Endothelial cell of umbilical vein (primary cell): ENCODE measurements around the gene STYXL1. TPM values are rescaled to one million over a fixed set of nuclear protein-coding genes. Genes with fewer than 3 reads are reported as not detected.
A peak's percentile ranks its signal among the peaks of the same experiment; 100 is the strongest.

Experiments used
- BruUV-seq: library from RNA; stranded (reverse); fragments of 400-500 nt; replicated peaks from 2 replicates; lab custom pipeline; 2021; lab: Mats Ljungman, UMichigan
- CTCF ChIA-PET: fragments of 300-600, 350-600 bp; sonication (Branson Sonifier 250); formaldehyde crosslinking; loops from one replicate; lab custom pipeline; 2021; ENCODE audit warnings: antibody characterized with exemption, inconsistent platforms; lab: Charles Lee
- POLR2A ChIA-PET: fragments of 300-600, 350-600 bp; sonication (Branson Sonifier 250); formaldehyde crosslinking; loops from one replicate; lab custom pipeline; 2021; ENCODE audit warnings: antibody characterized with exemption, inconsistent platforms; lab: Charles Lee
- DNase-seq: peaks from one replicate; pipeline ENCODE4 v3.0.0-alpha.2; 2011; ENCODE audit warnings: low read depth, low spot score
- FAIRE-seq: peaks from 2 replicates; lab custom pipeline; 2011; peaks lifted over from hg19 to GRCh38; lab: Jason Lieb, UNC
- H2AFZ ChIP-seq: 2 replicates; pipeline ENCODE4 v1.6.0; 2012; ENCODE audit warnings: low read depth, low read length, control low read depth, inconsistent platforms
- H3K27ac ChIP-seq: 2 replicates; pipeline ENCODE4 v1.5.1; 2011; ENCODE audit warnings: low read depth, mild to moderate bottlenecking, control low read depth, low read length, moderate library complexity; ENCODE audit not compliant: insufficient read depth
- H3K27me3 ChIP-seq, 2 experiments: 2 replicates each; pipeline versions ENCODE4 v1.6.0 to v1.6.1; 2011; ENCODE audit warnings: low read length in 2 of 2, mixed read lengths in 1 of 2; ENCODE audit not compliant: control insufficient read depth in 2 of 2, insufficient read depth in 2 of 2
- H3K36me3 ChIP-seq, 2 experiments: 2 replicates in 1 of 2; 3 replicates in 1 of 2; pipeline ENCODE4 v1.5.1; 2011; ENCODE audit warnings: low read length in 2 of 2, mild to moderate bottlenecking in 1 of 2, moderate library complexity in 1 of 2; ENCODE audit not compliant: control insufficient read depth in 2 of 2, insufficient read depth in 2 of 2; ENCODE audit errors: extremely low read depth in 1 of 2
- H3K4me1 ChIP-seq: 3 replicates; pipeline ENCODE4 v1.5.1; 2011; ENCODE audit warnings: mild to moderate bottlenecking, low read length; ENCODE audit not compliant: control insufficient read depth, insufficient read depth; ENCODE audit errors: extremely low read depth
- H3K4me2 ChIP-seq: 2 replicates; pipeline ENCODE4 v1.6.1; 2011; ENCODE audit warnings: low read length, control low read depth, mixed read lengths; ENCODE audit not compliant: insufficient read depth
- H3K4me3 ChIP-seq, 3 experiments: fragments of 200-600 bp in 1 of 3; sonication (generic), shearing (Covaris generic) in 1 of 3; replicated peaks in 1 of 3; 2 replicates each; pipeline ENCODE4 v1.5.1; 2011 to 2016; ENCODE audit warnings: control low read depth in 3 of 3, low read length in 3 of 3, mild to moderate bottlenecking in 2 of 3, inconsistent platforms in 1 of 3, low read depth in 1 of 3, moderate library complexity in 1 of 3; ENCODE audit not compliant: insufficient read depth in 1 of 3
- H3K79me2 ChIP-seq: 2 replicates; pipeline ENCODE4 v1.6.0; 2012; ENCODE audit warnings: low read length, inconsistent platforms; ENCODE audit not compliant: control insufficient read depth, insufficient read depth
- H3K9ac ChIP-seq: replicated peaks from 2 replicates; pipeline ENCODE3; 2011; ENCODE audit warnings: low read length, control low read depth; ENCODE audit not compliant: insufficient read depth; ENCODE audit errors: extremely low read depth
- H3K9me1 ChIP-seq: replicated peaks from 3 replicates; pipeline ENCODE4 v1.6.0; 2011; ENCODE audit warnings: mild to moderate bottlenecking, low read length; ENCODE audit not compliant: control insufficient read depth, insufficient read depth; ENCODE audit errors: extremely low read depth
- H3K9me3 ChIP-seq: replicated peaks from 2 replicates; pipeline ENCODE4 v1.5.1; 2012; ENCODE audit warnings: low read length, inconsistent platforms; ENCODE audit not compliant: control insufficient read depth, insufficient read depth
- H4K20me1 ChIP-seq: replicated peaks from 2 replicates; pipeline ENCODE3; 2011; ENCODE audit warnings: mild to moderate bottlenecking, low read length; ENCODE audit not compliant: control insufficient read depth, insufficient read depth; ENCODE audit errors: extremely low read depth
- CTCF ChIP-seq, 2 donors: IDR thresholded peaks; 1 replicate in 1 of 2; 2 replicates in 1 of 2; pipeline ENCODE4 v1.5.1; 2011; ENCODE audit warnings: low read length in 2 of 2, mild to moderate bottlenecking in 2 of 2, moderate library complexity in 2 of 2, control low read depth in 1 of 2, inconsistent platforms in 1 of 2, low read depth in 1 of 2; ENCODE audit not compliant: insufficient read depth in 1 of 2; ENCODE audit errors: extremely low read depth in 1 of 2
- EZH2 ChIP-seq: IDR thresholded peaks from 2 replicates; pipeline ENCODE4 v1.6.1; 2012; ENCODE audit warnings: borderline replicate concordance, low read depth, mild to moderate bottlenecking, moderate library complexity, low read length, inconsistent platforms; ENCODE audit not compliant: severe bottlenecking
- FOS ChIP-seq: IDR thresholded peaks from 2 replicates; pipeline ENCODE4 v1.6.1; 2011; ENCODE audit warnings: mild to moderate bottlenecking, low read length, moderate library complexity, borderline replicate concordance; ENCODE audit not compliant: insufficient read depth
- GATA2 ChIP-seq: IDR thresholded peaks from 2 replicates; pipeline ENCODE4 v1.7.0; 2011; ENCODE audit warnings: low read depth, mild to moderate bottlenecking, moderate library complexity, mixed read lengths, low read length; ENCODE audit not compliant: insufficient read length, insufficient read depth
- JUN ChIP-seq: IDR thresholded peaks from 2 replicates; pipeline ENCODE4 v1.6.1; 2011; ENCODE audit warnings: borderline replicate concordance, low read depth; ENCODE audit not compliant: insufficient read length, insufficient read depth
- MAX ChIP-seq: IDR thresholded peaks from 2 replicates; pipeline ENCODE4 v1.6.1; 2011; ENCODE audit not compliant: insufficient read depth, insufficient read length
- MYC ChIP-seq: IDR thresholded peaks from one replicate; pipeline ENCODE4 v1.6.1; 2011; ENCODE audit warnings: mild to moderate bottlenecking, low read depth, low read length
- POLR2A ChIP-seq: IDR thresholded peaks from 2 replicates; pipeline ENCODE4 v1.6.1; 2012; ENCODE audit warnings: low read depth, mild to moderate bottlenecking, control low read depth, low read length
- POLR2AphosphoS5 ChIP-seq: IDR thresholded peaks from 2 replicates; pipeline ENCODE4 v1.6.1; 2012; ENCODE audit warnings: low read depth, mild to moderate bottlenecking, control low read depth, low read length, moderate library complexity; ENCODE audit not compliant: insufficient read depth
- dilution Hi-C: fragments of 300-500 bp; cut with MboI; formaldehyde crosslinking; loops from one replicate; pipeline ENCODE4 v1.15.0; 2019; ENCODE audit warnings: low sequenced_read_pairs; ENCODE audit not compliant: extremely low pct_ligation_motif_present
- intact Hi-C: fragments of 100-400 bp; cut with micrococcal nuclease; formaldehyde crosslinking; loops from one replicate; pipeline ENCODE4 v1.10.0; 2022
- polyA plus RNA-seq, 4 experiments: library from polyadenylated mRNA; depleted of rRNA in 3 of 4; stranded (reverse) in 3 of 4; unstranded in 1 of 4; fragments of >200 nt; gene quantifications; 2 replicates each; pipeline versions ENCODE4 v1.2.1 to v1.2.3, GENCODE V29; 2011 to 2012; ENCODE audit warnings: missing spikeins in 1 of 4
- total RNA-seq: library from RNA; stranded (reverse); gene quantifications from 2 replicates; pipeline ENCODE4 v1.2.3, GENCODE V29; 2021

Gene STYXL1
- total and polyA plus RNA-seq, 2 donors (not counting 3 experiments of a cell fraction or from before 2014, with no cell fraction given), result 23.0 to 67.6 TPM

- no peaks in the 10 kb centered on the region for H4K20me1 ChIP-seq
- DNase-seq, result peak; percentile 61
- ChIA-PET POLR2A (interaction anchor here (0.7 kb wide), 1 partner anchor 435 kb away, joined by 9 read pairs; no protein-coding TSS in a partner anchor), CTCF (interaction anchor here (0.6 to 7.3 kb wide), 14 partner anchors 13 to 194 kb away, joined by 3 to 63 read pairs (median 3); partner anchors contain the start of genes MDH2 and STYXL1)
- intact Hi-C loops, result loop anchor here (1.0 kb wide), 1 partner anchor 61 kb away; no protein-coding TSS in a partner anchor
- H2AFZ ChIP-seq, result no peak overlapping the region
- no peaks in the 10 kb centered on the region for H3K27me3 ChIP-seq
- dilution Hi-C loops, result no loop called here
- TF ChIP-seq CTCF (IDR thresholded peaks at IDR 0.05; ENCODE audit: extremely low read depth in 1 of 2, insufficient read depth in 1 of 2, low read depth in 1 of 2, low read length in 2 of 2), result peak; percentile 9 to 20
- TF ChIP-seq FOS, result no peak
- no peaks in the 10 kb centered on the region for H3K79me2 ChIP-seq
- H3K4me2 ChIP-seq, result no peak overlapping the region
- H3K4me1 ChIP-seq, result no peaks in the 10 kb centered on the region
- peaks cover 8 to 20% of the 10 kb centered on the region in 2 experiments for H3K36me3 ChIP-seq
- no peak overlapping the region for H3K4me3 ChIP-seq
- H3K9me1 ChIP-seq, result no peaks in the 10 kb centered on the region
- H3K27ac ChIP-seq, result no peak overlapping the region
- H3K9me3 ChIP-seq, result no peaks in the 10 kb centered on the region
- FAIRE-seq, result peak; percentile 88
- no peak overlapping the region for H3K9ac ChIP-seq
- BruUV-seq, result no TSS peak
Observed at GRCh38 chr7:76069238-76069638, 21.4 kb upstream of the STYXL1 start.

- Histone ChIP-seq H3K4me2 (no peak overlapping the region), H3K9me3 (no peaks in the 10 kb centered on the region), H3K79me2 (no peaks in the 10 kb centered on the region), H4K20me1 (no peaks in the 10 kb centered on the region), H3K4me1 (no peaks in the 10 kb centered on the region), H2AFZ (no peak overlapping the region), H3K27ac (no peak overlapping the region), H3K9ac (no peak overlapping the region), H3K9me1 (no peaks in the 10 kb centered on the region), H3K27me3 (no peaks in the 10 kb centered on the region), H3K36me3 (peaks cover 8 to 30% of the 10 kb centered on the region in 2 experiments), H3K4me3 (no peak overlapping the region)
- no peak for TF ChIP-seq JUN
- no peak for TF ChIP-seq POLR2AphosphoS5
- TF ChIP-seq MYC, result no peak
- TF ChIP-seq POLR2A, result no peak
- TF ChIP-seq FOS, result no peak
- no peak for TF ChIP-seq CTCF (IDR thresholded peaks at IDR 0.05; ENCODE audit: extremely low read depth in 1 of 2, insufficient read depth in 1 of 2, low read depth in 1 of 2, low read length in 2 of 2)
- TF ChIP-seq MAX, result no peak
- no peak for TF ChIP-seq EZH2
- TF ChIP-seq GATA2, result no peak
- dilution Hi-C loops (no loop called here), intact Hi-C loops (no loop called here)
- ChIA-PET CTCF (interaction anchor here (0.6 to 7.3 kb wide), 4 partner anchors 65 to 226 kb away, joined by 3 to 63 read pairs (median 4); no protein-coding TSS in a partner anchor), POLR2A (no interaction called here)
- BruUV-seq, result no TSS peak
- DNase-seq, result no peak
- no peak for FAIRE-seq
Observed at GRCh38 chr7:76066716-76067503, 19.1 kb upstream of the STYXL1 start.
